ENCODE results near the gene PSG4. TPM values are rescaled to one million over a fixed set of nuclear protein-coding genes. Genes with fewer than 3 reads are reported as not detected.
"Not testable (repeated sequence)": the region's sequence is repeated elsewhere in the genome, so short reads cannot be mapped to it uniquely, and the experiment has no call there.

PSG4 gene
- total RNA-seq, 4 donors from 2014 or later: 0.35 to 0.41 TPM; not detected in 2

GRCh38 chr19:43188092-43188491, 17.3 kb downstream of the PSG4 start:
- H3K27me3 ChIP-seq; H3K27ac ChIP-seq; H3K4me1 ChIP-seq; intact Hi-C loops (cut with DNase I); DNase-seq; H3K4me3 ChIP-seq; H3K36me3 ChIP-seq; H3K9me3 ChIP-seq: not testable (repeated sequence)
- 27 to 32% methylated on average over 2 to 4 of the region's 9 CpGs for WGBS, 2 donors
- peak in 4 of 6 experiments; percentile 29 to 70 (median 52) for TF ChIP-seq CTCF (IDR thresholded peaks at IDR 0.05)

- H3K4me1 ChIP-seq; H3K27ac ChIP-seq; intact Hi-C loops (cut with DNase I); H3K36me3 ChIP-seq; H3K4me3 ChIP-seq; DNase-seq; H3K9me3 ChIP-seq; H3K27me3 ChIP-seq: not testable (repeated sequence)
- 68 to 74% methylated on average over 4 to 5 of the region's 7 CpGs for WGBS, 2 donors
Observed at GRCh38 chr19:43186311-43186935, 19.0 kb downstream of the PSG4 start, which contains the start of gene PSG5. TSS of gene PSG5 (minus strand) at chr19:43186536. CDS start at chr19:43186405, 131 bp downstream.

- H3K4me1 ChIP-seq; H3K27me3 ChIP-seq; DNase-seq; intact Hi-C loops (cut with DNase I); H3K36me3 ChIP-seq; H3K4me3 ChIP-seq; H3K9me3 ChIP-seq: not testable (repeated sequence)
- peak overlapping the region in 3 of 4 donors; percentile 0 to 51 (median 31) for H3K27ac ChIP-seq
- 29 to 32% methylated on average over 4 of the region's 4 CpGs for WGBS, 2 donors
Observed at GRCh38 chr19:43181869-43182771, 23.3 kb downstream of the PSG4 start.

GRCh38 chr19:43179569-43180147, 25.8 kb downstream of the PSG4 start:
- H3K9me3 ChIP-seq; H3K27ac ChIP-seq; intact Hi-C loops (cut with DNase I); H3K36me3 ChIP-seq; H3K4me1 ChIP-seq; DNase-seq; H3K27me3 ChIP-seq; H3K4me3 ChIP-seq: not testable (repeated sequence)
- WGBS, 2 donors: no CpG with 5 or more reads among the region's 1 CpG
- peak in 3 of 6 experiments; percentile 15 to 47 (median 16) for TF ChIP-seq CTCF (IDR thresholded peaks at IDR 0.05)

- H3K27me3 ChIP-seq; H3K4me3 ChIP-seq; H3K9me3 ChIP-seq; H3K27ac ChIP-seq; H3K36me3 ChIP-seq; intact Hi-C loops (cut with DNase I); H3K4me1 ChIP-seq; DNase-seq: not testable (repeated sequence)
- WGBS, 2 donors: 67% methylated on average over 1 of the region's 3 CpGs; no CpG with 5 or more reads in 1 of the 2 donors
Observed at GRCh38 chr19:43178577-43178976, 26.9 kb downstream of the PSG4 start.

- H3K27me3 ChIP-seq; H3K27ac ChIP-seq; intact Hi-C loops (cut with DNase I); H3K4me3 ChIP-seq; H3K36me3 ChIP-seq; H3K4me1 ChIP-seq; H3K9me3 ChIP-seq; DNase-seq: not testable (repeated sequence)
- 69 to 78% methylated on average over 3 of the region's 3 CpGs for WGBS, 2 donors
Observed at GRCh38 chr19:43165906-43166305, 39.5 kb downstream of the PSG4 start.

GRCh38 chr19:43163135-43163534, 42.3 kb downstream of the PSG4 start:
- intact Hi-C loops (cut with DNase I); H3K27me3 ChIP-seq; H3K4me3 ChIP-seq; H3K27ac ChIP-seq; DNase-seq; H3K9me3 ChIP-seq; H3K36me3 ChIP-seq; H3K4me1 ChIP-seq: not testable (repeated sequence)
- 60 to 74% methylated on average over 3 of the region's 3 CpGs for WGBS, 2 donors

GRCh38 chr19:43162261-43162660, 43.2 kb downstream of the PSG4 start:
- 27 to 34% methylated on average over 2 of the region's 2 CpGs for WGBS, 2 donors
- DNase-seq; H3K36me3 ChIP-seq; H3K27ac ChIP-seq; intact Hi-C loops (cut with DNase I); H3K4me1 ChIP-seq; H3K9me3 ChIP-seq; H3K27me3 ChIP-seq; H3K4me3 ChIP-seq: not testable (repeated sequence)

Measured in esophagus squamous epithelium (tissue), 5 donors.